Upper lobe of left lung (tissue), 6 donors: ENCODE results near the gene TMEM250. TPM values are rescaled to one million over a fixed set of nuclear protein-coding genes. Genes with fewer than 3 reads are reported as not detected.
A peak's percentile ranks its signal among the peaks of the same experiment; 100 is the strongest.

ENCODE experiments used
- ATAC-seq, 2 donors: fragments of 200-7000 bp; cut with Tn5 transposase; one replicate each; pipeline ENCODE4 v1.9.1; 2022; ENCODE audit warnings: mild to moderate bottlenecking in 2 of 2, moderate library complexity in 2 of 2; ENCODE audit not compliant: low FRiP score in 2 of 2
- DNase-seq, 2 donors: peaks; one replicate each; pipeline ENCODE4 v3.0.0-alpha.2; 2019 to 2020
- H3K27ac ChIP-seq, 4 donors: fragments of 200-600 bp; sonication (generic); one replicate each; pipeline ENCODE4 v1.5.1; 2016 to 2019
- H3K27me3 ChIP-seq, 4 donors: fragments of 200-600 bp; sonication (generic); one replicate each; pipeline ENCODE4 v1.5.1; 2017 to 2019
- H3K36me3 ChIP-seq, 4 donors: fragments of 200-600 bp; sonication (generic); one replicate each; pipeline ENCODE4 v1.5.1; 2016 to 2019
- H3K4me1 ChIP-seq, 4 donors: fragments of 200-600 bp; sonication (generic); one replicate each; pipeline ENCODE4 v1.5.1; 2018 to 2019
- H3K4me3 ChIP-seq, 4 donors: fragments of 200-600 bp; sonication (generic); one replicate each; pipeline ENCODE4 v1.5.1; 2017 to 2019; ENCODE audit warnings: mild to moderate bottlenecking in 2 of 4, moderate library complexity in 1 of 4
- H3K9me3 ChIP-seq, 4 donors: fragments of 200-600 bp; sonication (generic); one replicate each; pipeline ENCODE4 v1.5.1; 2018 to 2019
- EP300 ChIP-seq, 4 donors: sonication (generic); formaldehyde crosslinking; IDR thresholded peaks; one replicate each; pipeline ENCODE4 v1.5.1; 2017; ENCODE audit warnings: antibody characterized with exemption in 4 of 4, control low read depth in 2 of 4
- POLR2A ChIP-seq, 4 donors: fragments of 450-650 bp; IDR thresholded peaks; one replicate each; pipeline ENCODE4 v1.5.1; 2016 to 2017; ENCODE audit warnings: antibody characterized with exemption in 4 of 4, mild to moderate bottlenecking in 2 of 4
- POLR2AphosphoS5 ChIP-seq, 2 donors: sonication (generic); formaldehyde crosslinking; IDR thresholded peaks; one replicate each; pipeline ENCODE4 v1.5.1; 2017; ENCODE audit warnings: antibody characterized with exemption in 2 of 2
- WGBS, 2 donors: methylation state at CpG; one replicate each; pipeline ENCODE4 v1.1.5; 2017 to 2018; 5-methylcytosine and 5-hydroxymethylcytosine counted together
- total RNA-seq, 6 donors: library from RNA; depleted of rRNA in 4 of 6; stranded (reverse); fragments of >200 nt in 4 of 6; gene quantifications; one replicate each; pipeline versions ENCODE4 v1.1.0 to v1.2.1, GENCODE V29; 2016 to 2021
- TF ChIP-seq, protein P1 (sequence below), 6 experiments: fragments of 450-650 bp in 4 of 6; fragments of 200-600 bp in 2 of 6; sonication (generic) in 2 of 6; IDR thresholded peaks; one replicate each; pipeline ENCODE4 v1.5.1; 2016 to 2019; ENCODE audit warnings: antibody characterized with exemption in 6 of 6
- donor health status: DM: no; HTN: no; CAD: no; lungs with moderate emphysema.
- donor health status: DM: no; HTN: yes; CAD: no; lungs with severe emphysema.

Gene TMEM250
- total RNA-seq, 6 donors from 2014 or later, result 37.6 to 49.6 (median 38.4) TPM

DNA sequence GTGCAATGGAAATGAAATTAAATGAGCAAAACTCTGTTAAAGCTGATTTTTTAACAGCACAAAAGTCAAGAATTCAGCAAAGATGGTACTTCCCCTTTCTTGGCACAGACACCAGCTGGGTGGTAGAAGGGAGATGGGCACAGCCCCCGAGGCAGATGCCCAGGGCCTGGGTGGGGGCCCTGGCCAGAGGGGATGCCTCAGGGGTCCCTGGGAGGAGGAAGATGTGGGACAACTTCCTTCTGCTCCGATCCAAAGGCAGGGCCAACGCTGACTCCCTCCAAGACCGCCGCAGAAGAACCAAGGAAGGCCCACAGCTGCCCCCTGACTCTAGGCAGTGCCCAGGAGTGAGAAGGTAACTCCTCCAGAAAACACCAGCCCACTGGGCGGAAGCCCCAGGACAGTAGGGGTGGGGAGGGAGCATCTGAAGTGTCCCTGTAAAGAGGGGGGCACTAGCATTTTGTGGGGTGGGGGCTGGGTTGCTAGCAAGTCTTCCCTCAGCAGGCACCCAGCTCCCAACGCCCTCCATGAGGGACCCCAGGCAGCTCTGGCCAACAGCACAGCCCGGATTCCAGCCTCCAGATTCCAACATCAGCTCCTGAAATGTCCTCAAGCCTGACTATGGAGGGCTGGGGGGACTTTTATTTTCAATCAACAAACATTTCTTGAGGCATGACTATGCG lies 28.5 kb downstream of the TMEM250 start:
- Histone ChIP-seq H3K4me1 (peaks cover 74 to 93% (median 81%) of the 10 kb centered on the region in 4 donors), H3K4me3 (no peak overlapping the region), H3K36me3 (peaks cover 0 to 9% (median 0%) of the 10 kb centered on the region in 4 donors), H3K27me3 (no peaks in the 10 kb centered on the region), H3K27ac (peak overlapping the region in 3 of 4 donors; percentile 7 to 96 (median 96)), H3K9me3 (no peaks in the 10 kb centered on the region)
- DNase-seq, result peak in 1 of 2 donors; percentile 52
- WGBS, 2 donors, result 69 to 70% methylated on average over 6 to 9 of the region's 9 CpGs
- TF ChIP-seq EP300 (IDR thresholded peaks at IDR 0.05) (no peak), POLR2A (IDR thresholded peaks at IDR 0.05) (no peak), POLR2AphosphoS5 (IDR thresholded peaks at IDR 0.05) (no peak)
- TF ChIP-seq, protein P1, sequence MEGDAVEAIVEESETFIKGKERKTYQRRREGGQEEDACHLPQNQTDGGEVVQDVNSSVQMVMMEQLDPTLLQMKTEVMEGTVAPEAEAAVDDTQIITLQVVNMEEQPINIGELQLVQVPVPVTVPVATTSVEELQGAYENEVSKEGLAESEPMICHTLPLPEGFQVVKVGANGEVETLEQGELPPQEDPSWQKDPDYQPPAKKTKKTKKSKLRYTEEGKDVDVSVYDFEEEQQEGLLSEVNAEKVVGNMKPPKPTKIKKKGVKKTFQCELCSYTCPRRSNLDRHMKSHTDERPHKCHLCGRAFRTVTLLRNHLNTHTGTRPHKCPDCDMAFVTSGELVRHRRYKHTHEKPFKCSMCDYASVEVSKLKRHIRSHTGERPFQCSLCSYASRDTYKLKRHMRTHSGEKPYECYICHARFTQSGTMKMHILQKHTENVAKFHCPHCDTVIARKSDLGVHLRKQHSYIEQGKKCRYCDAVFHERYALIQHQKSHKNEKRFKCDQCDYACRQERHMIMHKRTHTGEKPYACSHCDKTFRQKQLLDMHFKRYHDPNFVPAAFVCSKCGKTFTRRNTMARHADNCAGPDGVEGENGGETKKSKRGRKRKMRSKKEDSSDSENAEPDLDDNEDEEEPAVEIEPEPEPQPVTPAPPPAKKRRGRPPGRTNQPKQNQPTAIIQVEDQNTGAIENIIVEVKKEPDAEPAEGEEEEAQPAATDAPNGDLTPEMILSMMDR (IDR thresholded peaks at IDR 0.05), result no peak
- no peak for ATAC-seq

DNA sequence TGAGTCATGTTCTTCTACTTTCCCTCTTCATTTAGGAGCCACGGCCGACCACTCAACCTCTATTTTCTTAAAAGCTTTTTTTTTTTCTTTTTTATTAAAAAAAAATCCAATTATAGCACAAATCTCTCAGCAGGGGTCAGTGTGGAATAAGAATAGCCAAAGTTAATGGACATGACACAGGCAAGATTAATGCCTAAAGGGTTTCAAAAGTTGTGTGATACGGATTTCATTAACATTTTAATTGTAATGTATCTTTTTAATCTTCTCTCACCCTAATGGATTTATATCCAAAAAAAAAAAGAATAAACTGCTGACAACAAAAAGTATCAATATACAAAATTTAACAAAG lies 29.0 kb downstream of the TMEM250 start:
- peaks cover 0 to 9% (median 0%) of the 10 kb centered on the region in 4 donors for H3K36me3 ChIP-seq
- 27 to 34% methylated on average over 3 of the region's 3 CpGs for WGBS, 2 donors
- ATAC-seq (no peak), DNase-seq (no peak)
- H3K27ac ChIP-seq, result peak overlapping the region in 1 of 4 donors; percentile 96
- no peaks in the 10 kb centered on the region for H3K27me3 ChIP-seq
- peaks cover 76 to 98% (median 82%) of the 10 kb centered on the region in 4 donors for H3K4me1 ChIP-seq
- no peak overlapping the region for H3K4me3 ChIP-seq
- TF ChIP-seq POLR2A (IDR thresholded peaks at IDR 0.05) (no peak), EP300 (IDR thresholded peaks at IDR 0.05) (no peak), POLR2AphosphoS5 (IDR thresholded peaks at IDR 0.05) (no peak)
- TF ChIP-seq, protein P1 (IDR thresholded peaks at IDR 0.05), result peak in 2 of 6 experiments; percentile 10 to 11
- H3K9me3 ChIP-seq, result no peaks in the 10 kb centered on the region

DNA sequence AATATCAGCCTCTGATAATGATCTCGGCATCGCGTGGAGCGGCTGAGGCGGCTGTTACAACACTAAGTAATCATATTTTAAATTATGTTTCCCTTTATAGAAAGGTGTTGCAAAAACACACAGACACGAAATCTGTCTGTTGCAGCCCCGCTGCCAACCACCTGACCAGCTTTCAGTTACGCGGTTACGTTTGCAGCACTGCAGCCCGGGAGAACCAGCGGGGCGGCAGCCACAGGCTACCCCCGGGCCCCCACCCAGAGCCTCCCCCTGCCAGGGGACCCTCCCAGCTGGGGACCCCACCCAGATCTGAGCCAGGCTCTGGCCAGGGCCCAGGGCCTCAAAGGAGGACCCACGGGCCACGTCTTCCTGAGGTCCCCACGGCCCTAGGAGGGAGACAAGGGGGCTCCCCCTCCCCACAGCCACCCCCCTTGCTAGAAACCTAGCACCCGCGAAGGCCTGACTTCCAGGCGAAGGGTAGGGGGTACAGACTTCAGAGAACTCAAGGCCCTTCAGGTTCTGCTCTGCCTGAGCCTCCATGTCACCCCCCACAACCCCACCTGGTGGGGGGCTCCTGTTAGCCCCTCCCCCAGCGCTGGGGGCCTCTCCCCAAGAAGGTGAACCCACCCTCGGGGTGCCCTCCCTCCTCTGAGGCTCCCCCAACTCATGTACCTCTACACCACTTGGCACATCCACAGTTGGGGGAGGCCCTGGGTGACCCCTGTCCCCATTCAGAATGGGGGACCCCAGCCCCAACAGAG lies 29.6 kb downstream of the TMEM250 start:
- ATAC-seq, result no peak
- Histone ChIP-seq H3K4me1 (peaks cover 76 to 98% (median 84%) of the 10 kb centered on the region in 4 donors), H3K9me3 (no peaks in the 10 kb centered on the region), H3K27ac (peak overlapping the region in 3 of 4 donors; percentile 5 to 71 (median 14)), H3K27me3 (no peaks in the 10 kb centered on the region), H3K36me3 (peaks cover 0 to 9% (median 0%) of the 10 kb centered on the region in 4 donors), H3K4me3 (no peak overlapping the region)
- TF ChIP-seq POLR2A (IDR thresholded peaks at IDR 0.05) (no peak), POLR2AphosphoS5 (IDR thresholded peaks at IDR 0.05) (peak in 1 of 2 donors; percentile 7), EP300 (IDR thresholded peaks at IDR 0.05) (no peak)
- TF ChIP-seq, protein P1 (IDR thresholded peaks at IDR 0.05), result no peak
- 24 to 46% methylated on average over 10 to 18 of the region's 22 CpGs for WGBS, 2 donors
- DNase-seq, result peak in 1 of 2 donors; percentile 62

DNA sequence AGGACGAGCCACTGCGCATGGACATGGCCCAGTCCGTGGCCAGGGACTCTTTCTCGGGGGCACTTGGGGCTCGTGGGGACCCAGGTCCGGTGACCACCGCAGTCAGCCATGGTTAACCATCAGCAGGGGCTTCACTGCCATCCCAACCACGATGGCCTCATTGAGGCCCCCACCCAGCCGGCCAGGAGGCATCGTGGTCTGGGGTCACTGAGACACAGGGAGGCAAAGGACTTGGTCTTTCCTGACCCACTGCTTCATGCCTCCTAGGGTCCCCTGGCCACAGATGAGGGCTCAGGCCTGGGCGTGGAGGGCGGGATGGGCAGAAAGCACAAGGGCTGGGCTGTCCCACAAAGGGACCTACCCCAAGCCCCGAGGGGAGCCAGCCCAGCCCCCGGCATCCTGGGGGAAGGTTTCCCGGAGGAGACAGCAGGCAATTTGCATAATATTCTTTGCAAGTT lies 30.2 kb downstream of the TMEM250 start:
- no peak for TF ChIP-seq POLR2AphosphoS5 (IDR thresholded peaks at IDR 0.05)
- TF ChIP-seq, protein P1 (IDR thresholded peaks at IDR 0.05), result no peak
- H3K9me3 ChIP-seq, result no peaks in the 10 kb centered on the region
- peak in 1 of 2 donors; percentile 62 for DNase-seq
- WGBS, 2 donors, result 68 to 72% methylated on average over 12 to 13 of the region's 15 CpGs
- peak overlapping the region in 1 of 4 donors; percentile 14 for H3K27ac ChIP-seq
- H3K4me1 ChIP-seq, result peaks cover 72 to 92% (median 79%) of the 10 kb centered on the region in 4 donors
- ATAC-seq, result no peak
- no peak overlapping the region for H3K4me3 ChIP-seq
- no peaks in the 10 kb centered on the region for H3K27me3 ChIP-seq
- peaks cover 0 to 9% (median 0%) of the 10 kb centered on the region in 4 donors for H3K36me3 ChIP-seq
